Smooth muscle cell of the brain vasculature (primary cell): ENCODE data around the gene HS1BP3.

Experiments used
- DNase-seq: peaks from one replicate; pipeline ENCODE4 v3.0.0-alpha.2; 2012; ENCODE audit warnings: low read depth, low spot score

HS1BP3 gene

DNA sequence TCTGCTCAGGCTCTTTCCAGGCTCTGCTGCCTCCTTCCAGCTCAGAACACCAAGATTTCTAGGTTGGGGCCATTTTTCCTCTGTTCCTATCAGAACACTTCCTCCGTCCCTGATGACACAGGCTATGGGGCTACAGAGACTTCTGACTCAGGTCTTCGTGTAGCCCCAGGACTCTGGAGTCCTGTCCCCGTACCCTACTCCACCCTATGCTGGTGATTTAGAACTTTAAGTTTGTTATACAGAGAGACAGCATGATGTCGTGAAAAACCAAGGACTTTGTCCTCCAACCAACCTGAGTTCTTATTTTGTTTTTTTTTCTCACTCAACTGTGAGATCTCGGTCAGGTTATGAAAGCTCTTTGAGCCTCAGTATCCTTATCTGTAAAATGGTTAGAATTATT lies 78.7 kb downstream of the HS1BP3 start:
- DNase-seq = no peak

DNA sequence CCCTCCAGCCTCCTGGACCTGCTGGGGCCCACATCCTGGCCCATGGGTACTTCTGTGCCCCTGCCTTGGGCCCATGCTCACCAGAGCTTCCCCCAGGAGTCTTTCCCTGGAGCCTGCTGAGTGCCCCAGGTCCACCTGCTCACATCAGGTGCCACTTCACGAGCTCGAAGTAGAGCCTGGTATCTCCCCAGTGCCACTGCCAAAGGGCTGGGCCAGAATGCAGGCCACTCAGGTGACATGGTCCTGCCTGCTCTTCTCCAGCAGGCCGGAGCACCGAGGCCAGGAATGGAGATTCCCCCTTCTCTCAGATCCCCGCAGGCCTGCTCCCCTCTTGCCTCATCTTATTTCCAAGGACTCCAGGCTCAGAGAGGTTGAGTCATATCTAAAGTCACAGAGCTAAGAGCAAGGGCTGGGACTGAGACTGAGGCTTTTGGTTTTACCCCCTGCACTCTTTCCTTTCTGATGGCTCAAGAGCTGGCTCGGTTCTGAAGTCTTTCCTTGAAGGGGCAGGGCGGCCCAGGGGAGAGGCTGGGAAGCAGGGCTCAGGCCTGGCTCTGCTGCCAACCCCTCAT lies 79.2 kb downstream of the HS1BP3 start:
- DNase-seq = no peak

DNA sequence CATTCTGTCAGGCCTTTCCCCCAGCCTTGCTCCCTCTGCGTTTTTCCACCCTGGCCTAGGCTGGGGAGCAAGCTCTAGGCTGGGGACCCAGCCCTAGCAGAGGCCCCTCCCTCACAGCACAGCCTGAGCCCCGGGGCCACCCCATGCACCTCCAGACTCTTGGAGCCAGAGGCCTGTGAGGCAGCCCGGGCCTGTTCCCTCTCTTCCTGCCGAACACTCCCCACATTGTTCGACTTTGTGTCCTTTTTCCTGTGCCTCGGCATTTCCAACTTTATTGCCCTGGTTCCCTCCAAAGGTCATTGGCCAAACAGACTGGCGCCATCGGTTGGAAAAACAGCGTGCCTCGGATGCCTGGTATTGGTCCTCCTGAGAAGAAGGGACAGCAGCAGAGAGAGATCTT lies 79.7 kb downstream of the HS1BP3 start:
- no peak for DNase-seq

DNA sequence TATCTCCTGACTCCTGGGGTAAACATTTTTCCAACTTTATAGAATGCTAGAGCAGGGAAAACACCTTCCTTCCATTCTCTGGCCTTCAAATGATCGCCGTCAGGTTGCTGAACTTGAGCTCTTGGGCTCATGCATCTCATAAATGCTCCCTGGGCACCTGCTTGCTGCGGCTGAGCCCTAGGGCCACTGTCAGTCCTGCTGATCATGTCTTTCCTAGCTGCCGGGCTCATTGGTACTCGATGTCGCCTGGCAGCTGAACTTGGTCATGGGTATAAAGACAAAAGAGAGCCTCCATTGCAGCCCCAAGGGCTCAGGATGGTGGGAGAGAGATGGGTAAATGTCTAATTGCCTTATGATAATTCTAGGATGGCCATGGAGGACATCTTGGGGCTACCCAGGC lies 80.6 kb downstream of the HS1BP3 start:
- DNase-seq = no peak

DNA sequence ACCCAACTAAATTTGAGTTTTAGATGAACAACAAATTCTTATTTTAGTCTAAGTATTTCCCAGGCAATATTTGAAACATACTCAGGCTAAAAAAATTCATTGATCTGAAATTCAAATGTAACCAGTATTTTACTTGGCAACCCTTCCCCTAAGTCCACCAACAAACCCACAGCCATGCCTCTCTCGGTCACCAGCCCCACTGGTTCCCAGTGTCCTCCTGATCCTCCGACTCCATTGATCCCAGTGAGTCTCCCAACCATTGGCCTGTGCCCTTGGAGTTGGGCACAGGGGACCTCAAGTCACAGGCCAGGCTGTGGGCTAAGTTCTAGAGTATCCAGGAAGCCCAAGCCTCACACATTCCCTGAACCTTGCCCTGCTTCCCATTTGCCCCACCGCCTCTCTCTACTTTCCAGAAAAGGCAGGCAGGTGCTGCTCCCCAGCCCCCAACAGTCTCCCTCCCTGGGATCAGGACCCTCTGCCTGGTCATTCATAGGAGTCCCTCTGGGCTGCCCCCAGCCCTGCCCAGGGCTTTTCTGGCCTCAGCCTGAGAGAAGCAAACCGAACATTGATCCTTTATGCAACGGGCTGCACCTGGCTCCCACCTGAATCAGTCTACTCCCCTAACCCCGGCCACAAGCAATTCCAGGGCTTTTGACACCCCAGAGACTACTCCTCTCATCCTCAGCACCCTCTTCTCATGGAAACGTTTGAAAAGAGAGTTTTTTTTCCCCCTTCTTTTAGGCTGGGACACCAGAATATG lies 81.3 kb downstream of the HS1BP3 start:
- no peak for DNase-seq

DNA sequence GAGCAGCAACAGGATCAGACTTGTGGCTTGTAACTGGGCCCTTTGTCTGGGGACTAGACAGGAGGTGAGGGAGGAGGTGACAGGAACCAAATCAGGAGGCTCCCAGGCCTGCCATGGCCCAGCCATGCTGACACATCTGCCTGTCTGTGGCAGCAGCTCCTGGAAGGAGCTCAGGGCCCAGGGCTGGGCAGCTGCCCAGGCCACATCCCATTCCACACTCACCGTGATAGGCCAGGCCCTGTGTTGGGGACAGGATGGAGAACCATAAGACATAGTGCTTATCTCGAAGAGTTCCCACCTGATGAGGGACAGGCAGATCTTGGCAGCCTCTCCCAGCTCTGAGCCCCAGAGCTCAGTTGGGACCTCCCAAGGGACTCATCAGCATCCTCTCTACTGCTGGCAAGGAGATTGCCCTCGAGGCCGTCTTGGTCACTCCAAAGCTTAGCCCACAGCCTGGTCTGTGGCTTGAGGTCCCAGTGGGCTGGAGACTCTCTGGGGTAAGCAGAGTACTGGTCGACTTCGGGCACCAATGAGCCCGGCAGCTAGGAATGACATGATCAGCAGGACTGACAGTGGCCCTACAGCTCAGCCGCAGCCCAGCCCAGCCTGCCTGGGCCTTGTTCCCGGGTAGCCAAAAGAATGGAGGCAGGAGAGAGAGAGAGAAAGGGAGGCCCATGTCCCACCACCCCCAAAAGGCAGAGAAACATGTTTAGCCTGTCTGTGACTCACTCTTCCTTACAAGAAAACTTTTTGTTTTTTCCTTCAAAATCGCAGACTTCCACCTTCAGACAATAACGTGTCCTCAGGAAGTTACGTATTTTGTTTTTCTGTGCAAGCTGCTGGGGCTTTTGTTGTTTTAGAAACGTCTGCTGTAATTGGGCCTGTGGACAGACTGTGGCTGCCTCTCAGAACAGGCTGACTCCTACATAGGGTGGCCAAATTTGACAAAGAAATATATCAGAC lies 82.1 kb downstream of the HS1BP3 start:
- no peak for DNase-seq

DNA sequence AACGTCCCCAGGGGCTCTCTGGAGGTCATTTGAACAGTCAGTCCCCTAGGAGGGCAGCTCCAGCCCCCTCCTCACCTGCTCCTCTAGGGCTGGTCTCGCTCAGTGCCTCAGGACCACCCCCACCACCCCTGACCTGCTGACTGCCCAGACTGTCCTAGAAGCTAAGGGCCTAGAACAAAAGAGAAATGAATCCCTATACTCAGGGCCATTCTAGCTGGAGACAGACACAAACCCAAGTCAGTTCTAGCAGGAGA lies 83.0 kb downstream of the HS1BP3 start:
- DNase-seq = no peak
